Heart right ventricle (tissue), 16 donors: ENCODE data around the gene MAPK8IP3. TPM values are rescaled to one million over a fixed set of nuclear protein-coding genes. Genes with fewer than 3 reads are reported as not detected.
"Not testable (repeated sequence)": the region's sequence is repeated elsewhere in the genome, so short reads cannot be mapped to it uniquely, and the experiment has no call there.

Experiments used
- ATAC-seq, 8 donors: fragments of 200-7000 bp; cut with Tn5 transposase; one replicate each; pipeline ENCODE4 v1.9.1; 2020; ENCODE audit warnings: mild to moderate bottlenecking in 8 of 8, moderate library complexity in 8 of 8, moderate number of reproducible peaks in 1 of 8
- DNase-seq, 2 donors: peaks; one replicate each; pipeline ENCODE4 v3.0.0-alpha.2; 2020
- H3K27ac ChIP-seq, 10 donors: fragments of 200-600 bp; sonication (generic) in 2 of 10; one replicate each; pipeline versions ENCODE4 v1.5.0 to v1.8.0; 2020 to 2022; ENCODE audit warnings: mild to moderate bottlenecking in 3 of 10
- H3K27me3 ChIP-seq, 7 donors: fragments of 200-600 bp; one replicate each; pipeline ENCODE4 v1.8.0; 2021 to 2022; ENCODE audit warnings: mild to moderate bottlenecking in 2 of 7
- H3K36me3 ChIP-seq, 9 donors: fragments of 200-600 bp; sonication (generic) in 1 of 9; one replicate each; pipeline versions ENCODE4 v1.5.0 to v1.8.0; 2020 to 2022; ENCODE audit warnings: mild to moderate bottlenecking in 2 of 9
- H3K4me1 ChIP-seq, 9 donors: fragments of 200-600 bp; sonication (generic) in 1 of 9; one replicate each; pipeline versions ENCODE4 v1.5.0 to v1.8.0; 2020 to 2022; ENCODE audit warnings: mild to moderate bottlenecking in 4 of 9
- H3K4me3 ChIP-seq, 10 donors: fragments of 200-600 bp; sonication (generic) in 2 of 10; one replicate each; pipeline versions ENCODE4 v1.5.0 to v1.8.0; 2020 to 2022; ENCODE audit warnings: mild to moderate bottlenecking in 7 of 10, moderate library complexity in 2 of 10
- H3K9me3 ChIP-seq, 11 donors: fragments of 200-600 bp in 10 of 11; sonication (generic) in 2 of 11; one replicate each; pipeline versions ENCODE4 v1.5.0 to v1.8.0; 2013 to 2022; ENCODE audit warnings: mild to moderate bottlenecking in 2 of 11, control low read depth in 1 of 11, moderate library complexity in 1 of 11
- WGBS, 2 donors: extraction: QIAGEN DNeasy Blood & Tissue Kit; methylation state at CpG; one replicate each; pipeline ENCODE4 v1.1.7; 2013; ENCODE audit warnings: inconsistent platforms in 1 of 2; 5-methylcytosine and 5-hydroxymethylcytosine counted together
- intact Hi-C, 10 donors: fragments of 100-400 bp; cut with DNase I; formaldehyde crosslinking; loops; one replicate each; pipeline versions ENCODE4 v1.11.1 to v1.14.2; 2022
- polyA plus RNA-seq, 2 donors: library from polyadenylated mRNA; stranded (reverse); fragments of 200-250 nt; gene quantifications; one replicate each; pipeline ENCODE4 v1.2.3, GENCODE V29; 2013
- total RNA-seq, 10 donors: library from RNA; stranded (reverse); fragmentation: NEBNext Ultra II Directional in 3 of 10; extraction: Animal tissue kit (Norgen Biotek cat#: 25700) in 3 of 10; gene quantifications; one replicate each; pipeline versions ENCODE4 v1.2.1 to v1.2.4, GENCODE V29; 2021 to 2023
- TF ChIP-seq, protein P1 (sequence below), 9 donors: fragments of 200-600 bp; sonication (generic) in 2 of 9; IDR thresholded peaks; one replicate each; pipeline versions ENCODE4 v1.5.0 to v1.8.0; 2021 to 2022; ENCODE audit warnings: antibody characterized with exemption in 9 of 9, mild to moderate bottlenecking in 5 of 9, moderate library complexity in 1 of 9
- donor health status: Arrhythmogenic right ventricular cardiomyopathy.
- donor health status: ischemic (EF 13 %, LVEDD 7.1; RV severe dilation, severe dysfunction).
- donor health status: healthy with polysubstance abuse.
- donor health status: DM: no; HTN: yes; CAD: no.
- donor health status: DM: no; HTN: no; CAD: no.
- donor health status: ischemic (EF 25% LVEDD 6.9; RV normal size, moderate dysfunction).
- donor health status: ischemic (EF 25% LVEDD 5.7; RV mildly dilated, moderate dysfunction).
- donor health status: healthy.
- donor health status: DM: yes; HTN: yes; CAD: no.
- donor health status: Ischemic cardiomyopathy.
- donor health status: ischemic (EF 35%, LVEDD 5.7; RV mildly dilated, moderate dysfunction).
- donor health status: nonischemic (EF 11% LVEDD 7.7; RV severe dilation, severe dysfunction).
- donor health status: DM: yes; HTN: yes; CAD: no.
- donor health status: PGD.
- donor health status: ischemic (EF 29% LVEDD 5.4; RV normal size, mild dysfunction).
- donor health status: nonischemic (EF 23%, LVEDD 6.1; RV moderate dilation, normal function).

Gene MAPK8IP3
- total and polyA plus RNA-seq, 12 donors = 31.2 to 126 (median 71.7) TPM

DNA sequence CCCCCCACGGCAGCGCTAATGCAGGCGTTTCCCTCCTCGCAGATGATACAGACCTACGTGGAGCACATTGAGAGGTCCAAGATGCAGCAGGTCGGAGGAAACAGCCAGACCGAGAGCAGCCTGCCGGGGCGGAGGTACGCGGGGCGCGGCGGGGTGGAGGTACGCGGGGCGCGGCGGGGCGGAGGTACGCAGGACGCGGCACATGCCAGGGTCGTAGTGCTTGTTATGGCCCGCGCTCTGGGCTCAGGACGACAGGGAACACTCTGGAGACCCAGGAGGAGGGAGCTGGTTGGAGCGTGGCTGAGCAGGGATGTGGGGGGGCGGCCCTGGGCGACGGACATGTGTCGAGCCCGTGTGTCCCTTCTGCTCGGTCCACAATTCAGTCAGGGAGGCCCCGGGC, 23.4 kb downstream of the MAPK8IP3 start:
- no peak for DNase-seq
- Histone ChIP-seq H3K27me3 (no peaks in the 10 kb centered on the region), H3K9me3 (no peaks in the 10 kb centered on the region), H3K4me1 (peaks cover 0 to 10% (median 0%) of the 10 kb centered on the region in 9 donors), H3K27ac (no peak overlapping the region), H3K36me3 (peaks cover 0 to 95% (median 40%) of the 10 kb centered on the region in 9 donors), H3K4me3 (no peak overlapping the region)
- 95% methylated on average over 35 of the region's 35 CpGs for WGBS, 2 donors
- intact Hi-C loops = no loop called here
- no peak for ATAC-seq
- TF ChIP-seq, protein P1, sequence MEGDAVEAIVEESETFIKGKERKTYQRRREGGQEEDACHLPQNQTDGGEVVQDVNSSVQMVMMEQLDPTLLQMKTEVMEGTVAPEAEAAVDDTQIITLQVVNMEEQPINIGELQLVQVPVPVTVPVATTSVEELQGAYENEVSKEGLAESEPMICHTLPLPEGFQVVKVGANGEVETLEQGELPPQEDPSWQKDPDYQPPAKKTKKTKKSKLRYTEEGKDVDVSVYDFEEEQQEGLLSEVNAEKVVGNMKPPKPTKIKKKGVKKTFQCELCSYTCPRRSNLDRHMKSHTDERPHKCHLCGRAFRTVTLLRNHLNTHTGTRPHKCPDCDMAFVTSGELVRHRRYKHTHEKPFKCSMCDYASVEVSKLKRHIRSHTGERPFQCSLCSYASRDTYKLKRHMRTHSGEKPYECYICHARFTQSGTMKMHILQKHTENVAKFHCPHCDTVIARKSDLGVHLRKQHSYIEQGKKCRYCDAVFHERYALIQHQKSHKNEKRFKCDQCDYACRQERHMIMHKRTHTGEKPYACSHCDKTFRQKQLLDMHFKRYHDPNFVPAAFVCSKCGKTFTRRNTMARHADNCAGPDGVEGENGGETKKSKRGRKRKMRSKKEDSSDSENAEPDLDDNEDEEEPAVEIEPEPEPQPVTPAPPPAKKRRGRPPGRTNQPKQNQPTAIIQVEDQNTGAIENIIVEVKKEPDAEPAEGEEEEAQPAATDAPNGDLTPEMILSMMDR (IDR thresholded peaks at IDR 0.05) = no peak

DNA sequence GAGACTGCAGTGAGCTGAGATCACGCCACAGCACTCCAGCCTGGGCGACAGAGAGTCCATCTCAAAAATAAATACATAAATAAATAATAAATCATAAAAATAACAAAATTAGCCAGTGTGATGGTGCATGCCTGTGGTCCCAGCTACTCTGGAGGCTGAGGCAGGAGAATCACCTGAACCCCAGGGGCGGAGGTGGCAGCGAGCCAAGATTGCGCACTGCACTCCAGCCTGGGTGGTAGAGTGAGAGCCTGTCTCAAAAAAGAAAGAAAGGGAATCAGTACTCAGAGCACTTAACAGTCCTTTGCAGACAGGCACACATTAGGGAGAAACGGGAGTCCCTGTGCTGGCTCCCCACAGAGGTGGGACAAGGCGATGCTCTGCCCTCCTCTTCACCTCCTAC, 25.1 kb downstream of the MAPK8IP3 start:
- Histone ChIP-seq H3K27ac (no peak overlapping the region), H3K4me1 (peaks cover 0 to 10% (median 0%) of the 10 kb centered on the region in 9 donors), H3K27me3 (no peaks in the 10 kb centered on the region), H3K9me3 (no peaks in the 10 kb centered on the region), H3K36me3 (peaks cover 0 to 87% (median 38%) of the 10 kb centered on the region in 9 donors), H3K4me3 (no peak overlapping the region)
- intact Hi-C loops = loop anchor here in 1 of 10 donors (10.0 kb wide), 1 partner anchor 64 kb away; the partner anchor contains the start of gene IGFALS
- DNase-seq (no peak), ATAC-seq (no peak)
- WGBS, 2 donors = 95 to 96% methylated on average over 7 of the region's 7 CpGs
- TF ChIP-seq, protein P1 (IDR thresholded peaks at IDR 0.05) = no peak

GRCh38 chr16:1731603-1732002, 25.6 kb downstream of the MAPK8IP3 start:
- H3K27me3 ChIP-seq = no peaks in the 10 kb centered on the region
- intact Hi-C loops = loop anchor here in 1 of 10 donors (10.0 kb wide), 1 partner anchor 63 kb away; the partner anchor contains the start of gene IGFALS
- TF ChIP-seq, protein P1 (IDR thresholded peaks at IDR 0.05) = no peak
- H3K36me3 ChIP-seq = peaks cover 0 to 81% (median 33%) of the 10 kb centered on the region in 9 donors
- 71 to 75% methylated on average over 7 of the region's 7 CpGs for WGBS, 2 donors
- no peaks in the 10 kb centered on the region for H3K9me3 ChIP-seq
- peaks cover 0 to 10% (median 0%) of the 10 kb centered on the region in 9 donors for H3K4me1 ChIP-seq
- peak overlapping the region in 1 of 10 donors; percentile 26 for H3K27ac ChIP-seq
- DNase-seq = no peak
- H3K4me3 ChIP-seq = no peak overlapping the region
- ATAC-seq = no peak

- 87% methylated on average over 14 of the region's 14 CpGs for WGBS, 2 donors
- TF ChIP-seq, protein P1 (IDR thresholded peaks at IDR 0.05) = no peak
- Histone ChIP-seq H3K27ac (peak overlapping the region in 1 of 10 donors; percentile 26), H3K4me1 (peaks cover 0 to 10% (median 0%) of the 10 kb centered on the region in 9 donors), H3K36me3 (peaks cover 0 to 79% (median 32%) of the 10 kb centered on the region in 9 donors), H3K9me3 (no peaks in the 10 kb centered on the region), H3K4me3 (no peak overlapping the region), H3K27me3 (no peaks in the 10 kb centered on the region)
- intact Hi-C loops = loop anchor here in 1 of 10 donors (10.0 kb wide), 1 partner anchor 63 kb away; the partner anchor contains the start of gene IGFALS
- ATAC-seq = no peak
- DNase-seq = no peak
Observed at GRCh38 chr16:1732071-1732470, 26.1 kb downstream of the MAPK8IP3 start.

DNA sequence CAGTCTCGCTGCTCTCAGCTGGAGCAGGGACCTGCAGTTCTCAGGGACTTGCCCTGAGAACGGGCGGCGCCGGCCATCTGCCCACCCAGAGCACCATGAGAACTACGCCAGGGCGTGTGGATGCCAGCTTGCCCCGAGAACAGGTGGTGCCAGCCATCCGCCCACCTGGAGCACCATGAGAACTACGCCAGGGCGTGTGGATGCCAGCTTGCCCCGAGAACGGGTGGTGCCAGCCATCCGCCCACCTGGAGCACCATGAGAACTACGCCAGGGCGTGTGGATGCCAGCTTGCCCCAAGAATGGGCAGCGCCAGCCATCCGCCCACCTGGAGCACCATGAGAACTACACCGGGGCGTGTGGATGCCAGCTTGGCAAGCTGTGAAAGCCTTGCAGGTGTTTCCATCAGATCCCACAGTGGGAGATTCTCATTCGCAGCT, 26.6 kb downstream of the MAPK8IP3 start:
- Histone ChIP-seq H3K4me1 (peaks cover 0 to 10% (median 0%) of the 10 kb centered on the region in 9 donors), H3K36me3 (peaks cover 0 to 76% (median 32%) of the 10 kb centered on the region in 9 donors)
- DNase-seq, H3K27me3 ChIP-seq, ATAC-seq, H3K27ac ChIP-seq, H3K4me3 ChIP-seq, H3K9me3 ChIP-seq: not testable (repeated sequence)
- intact Hi-C loops = loop anchor here in 1 of 10 donors (10.0 kb wide), 1 partner anchor 62 kb away; the partner anchor contains the start of gene IGFALS
- WGBS, 2 donors = 96 to 97% methylated on average over 21 of the region's 21 CpGs
